Lung (tissue), 12 donors: Measurements from ENCODE around the gene NFATC2IP. TPM values are rescaled to one million over a fixed set of nuclear protein-coding genes. Genes with fewer than 3 reads are reported as not detected.

ENCODE experiments used
- ATAC-seq: fragments of 200-7000 bp; cut with Tn5 transposase; one replicate; pipeline ENCODE4 v1.9.1; 2020; ENCODE audit warnings: moderate number of reproducible peaks; ENCODE audit not compliant: insufficient read depth, low FRiP score
- DNase-seq, 3 donors: peaks; one replicate each; pipeline ENCODE4 v3.0.0-alpha.2; 2013 to 2017
- H3K27ac ChIP-seq, 2 donors: one replicate each; pipeline ENCODE4 v1.5.1; 2013; ENCODE audit warnings: mild to moderate bottlenecking in 2 of 2, moderate library complexity in 2 of 2, control low read depth in 1 of 2, inconsistent platforms in 1 of 2, low read depth in 1 of 2, low read length in 1 of 2
- H3K27me3 ChIP-seq, 3 donors: one replicate each; pipeline ENCODE4 v1.5.1; 2013; ENCODE audit warnings: low read length in 2 of 3; ENCODE audit not compliant: control insufficient read depth in 3 of 3, insufficient read depth in 3 of 3
- H3K36me3 ChIP-seq, 4 donors: one replicate each; pipeline ENCODE4 v1.5.1; 2013; ENCODE audit warnings: low read length in 4 of 4, mild to moderate bottlenecking in 1 of 4, moderate library complexity in 1 of 4; ENCODE audit not compliant: control insufficient read depth in 4 of 4, insufficient read depth in 4 of 4
- H3K4me1 ChIP-seq, 5 donors: one replicate each; pipeline ENCODE4 v1.5.1; 2013; ENCODE audit warnings: low read length in 5 of 5, mild to moderate bottlenecking in 2 of 5, moderate library complexity in 1 of 5; ENCODE audit not compliant: control insufficient read depth in 5 of 5, insufficient read depth in 5 of 5
- H3K4me3 ChIP-seq: one replicate; pipeline ENCODE4 v1.5.1; 2013; ENCODE audit warnings: mild to moderate bottlenecking, control low read depth, moderate library complexity
- H3K9ac ChIP-seq, 2 donors: one replicate each; pipeline ENCODE4 v1.5.1; 2013; ENCODE audit warnings: low read length in 2 of 2, control low read depth in 1 of 2; ENCODE audit not compliant: insufficient read depth in 1 of 2
- H3K9me3 ChIP-seq, 4 donors: one replicate each; pipeline ENCODE4 v1.5.1; 2013; ENCODE audit warnings: low read length in 3 of 4, mild to moderate bottlenecking in 1 of 4, moderate library complexity in 1 of 4; ENCODE audit not compliant: control insufficient read depth in 4 of 4, insufficient read depth in 3 of 4
- WGBS, 2 donors: extraction: QIAGEN DNeasy Blood & Tissue Kit; methylation state at CpG; one replicate each; pipeline ENCODE4 v1.1.7; 2013; 5-methylcytosine and 5-hydroxymethylcytosine counted together
- polyA plus RNA-seq, 2 donors: library from polyadenylated mRNA; stranded (reverse); fragments of 200-250 nt; gene quantifications; one replicate each; pipeline ENCODE4 v1.2.1, GENCODE V29; 2013
- total RNA-seq, 2 donors: library from RNA; depleted of rRNA in 1 of 2; stranded (reverse); fragments of >200 nt in 1 of 2; gene quantifications; one replicate each; pipeline ENCODE4 v1.2.1, GENCODE V29; 2014 to 2021
- TF ChIP-seq, protein P1 (sequence below): IDR thresholded peaks from 2 replicates; pipeline ENCODE4 v1.5.1; 2012; ENCODE audit warnings: mild to moderate bottlenecking; ENCODE audit errors: control extremely low read depth, extremely low read depth
- donor health status: control.
- donor health status: control.
- donor health status: Bipolar disorder and iron deficiency.
- donor health status: healthy.
- donor health status: DM: yes; HTN: yes; CAD: no.

The NFATC2IP gene
- total and polyA plus RNA-seq, 4 donors: 21.0 to 37.0 (median 27.4) TPM

DNA sequence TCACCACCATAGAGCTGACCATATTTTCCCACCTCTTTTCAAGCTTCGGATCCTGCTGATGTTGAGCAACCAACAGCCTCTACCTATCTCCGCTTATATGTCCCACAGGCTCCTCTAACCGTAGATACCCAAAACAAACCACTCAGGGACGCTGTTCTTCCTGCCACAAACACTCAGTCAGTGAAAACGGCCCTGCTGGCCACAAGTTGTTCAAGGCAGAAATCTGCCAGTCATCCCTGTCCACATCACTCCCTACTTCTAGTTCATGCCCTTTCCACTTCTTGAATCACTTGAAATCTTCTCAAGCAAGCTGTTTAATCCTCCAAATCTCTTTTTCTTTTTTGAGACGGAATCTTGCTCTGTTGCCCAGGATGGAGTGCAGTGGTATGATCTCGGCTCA is 33.6 kb upstream of the NFATC2IP start:
- Histone ChIP-seq H3K36me3 (peaks cover 11 to 41% (median 16%) of the 10 kb centered on the region in 4 donors), H3K27me3 (no peaks in the 10 kb centered on the region), H3K27ac (no peak overlapping the region), H3K4me3 (no peak overlapping the region), H3K4me1 (no peaks in the 10 kb centered on the region), H3K9me3 (no peaks in the 10 kb centered on the region), H3K9ac (no peak overlapping the region)
- TF ChIP-seq, protein P1, sequence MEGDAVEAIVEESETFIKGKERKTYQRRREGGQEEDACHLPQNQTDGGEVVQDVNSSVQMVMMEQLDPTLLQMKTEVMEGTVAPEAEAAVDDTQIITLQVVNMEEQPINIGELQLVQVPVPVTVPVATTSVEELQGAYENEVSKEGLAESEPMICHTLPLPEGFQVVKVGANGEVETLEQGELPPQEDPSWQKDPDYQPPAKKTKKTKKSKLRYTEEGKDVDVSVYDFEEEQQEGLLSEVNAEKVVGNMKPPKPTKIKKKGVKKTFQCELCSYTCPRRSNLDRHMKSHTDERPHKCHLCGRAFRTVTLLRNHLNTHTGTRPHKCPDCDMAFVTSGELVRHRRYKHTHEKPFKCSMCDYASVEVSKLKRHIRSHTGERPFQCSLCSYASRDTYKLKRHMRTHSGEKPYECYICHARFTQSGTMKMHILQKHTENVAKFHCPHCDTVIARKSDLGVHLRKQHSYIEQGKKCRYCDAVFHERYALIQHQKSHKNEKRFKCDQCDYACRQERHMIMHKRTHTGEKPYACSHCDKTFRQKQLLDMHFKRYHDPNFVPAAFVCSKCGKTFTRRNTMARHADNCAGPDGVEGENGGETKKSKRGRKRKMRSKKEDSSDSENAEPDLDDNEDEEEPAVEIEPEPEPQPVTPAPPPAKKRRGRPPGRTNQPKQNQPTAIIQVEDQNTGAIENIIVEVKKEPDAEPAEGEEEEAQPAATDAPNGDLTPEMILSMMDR: no peak
- ATAC-seq (no peak), DNase-seq (no peak)
- 82 to 87% methylated on average over 7 of the region's 7 CpGs for WGBS, 2 donors

DNA sequence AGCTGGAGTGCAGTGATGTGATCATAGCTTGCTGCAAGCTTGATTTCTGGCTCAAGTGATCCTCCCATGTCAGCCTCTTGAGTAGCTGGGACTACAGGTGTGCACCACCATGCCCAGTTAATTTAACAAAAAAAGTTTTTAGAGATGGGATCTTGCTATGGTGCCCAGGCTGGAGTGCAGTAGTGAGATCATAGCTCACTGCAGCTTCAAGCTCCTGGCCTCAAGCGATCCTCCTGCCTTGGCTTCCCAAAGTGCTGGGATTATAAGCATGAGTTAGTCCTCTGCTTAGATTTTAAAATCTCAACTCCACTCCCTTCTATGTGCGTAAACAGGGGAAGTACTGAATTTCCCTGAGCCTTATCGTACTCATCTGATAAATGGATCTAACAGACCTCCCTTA is 32.0 kb upstream of the NFATC2IP start:
- TF ChIP-seq, protein P1: no peak
- Histone ChIP-seq H3K4me3 (no peak overlapping the region), H3K4me1 (peaks cover 0 to 5% (median 0%) of the 10 kb centered on the region in 5 donors), H3K9me3 (no peaks in the 10 kb centered on the region), H3K27ac (no peak overlapping the region), H3K27me3 (no peaks in the 10 kb centered on the region), H3K9ac (no peak overlapping the region), H3K36me3 (peaks cover 11 to 34% (median 16%) of the 10 kb centered on the region in 4 donors)
- DNase-seq (no peak), ATAC-seq (no peak)
- 96 to 97% methylated on average over 3 of the region's 3 CpGs for WGBS, 2 donors

DNA sequence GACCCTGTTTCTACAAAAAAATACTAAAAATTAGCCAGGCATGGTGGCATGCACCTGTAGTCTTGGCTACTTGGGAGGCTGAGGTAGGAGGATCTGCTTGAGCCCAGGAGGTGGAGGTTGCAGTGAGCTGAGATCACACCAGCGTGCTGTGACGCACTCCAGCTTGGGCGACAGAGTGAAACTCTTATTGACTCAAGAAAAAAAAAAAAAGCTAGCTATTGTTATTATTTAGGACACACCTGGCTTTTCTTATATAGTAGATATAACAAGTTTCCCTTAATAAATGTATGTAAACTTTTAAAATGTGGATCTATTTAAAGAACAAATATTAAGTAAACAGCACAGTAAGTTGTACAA is 27.5 kb upstream of the NFATC2IP start:
- Histone ChIP-seq H3K4me1 (peaks cover 0 to 13% (median 6%) of the 10 kb centered on the region in 5 donors), H3K4me3 (no peak overlapping the region), H3K36me3 (peaks cover 0 to 13% (median 8%) of the 10 kb centered on the region in 4 donors), H3K9ac (no peak overlapping the region), H3K27ac (no peak overlapping the region), H3K27me3 (no peaks in the 10 kb centered on the region), H3K9me3 (no peaks in the 10 kb centered on the region)
- TF ChIP-seq, protein P1: no peak
- no peak for ATAC-seq
- 90 to 95% methylated on average over 3 of the region's 3 CpGs for WGBS, 2 donors
- no peak for DNase-seq
